GM15510 (cell line): ENCODE results near the gene PELI2.

ENCODE experiments used
- POLR2A ChIP-seq: IDR thresholded peaks from 3 replicates; pipeline ENCODE4 v1.6.1; 2011; ENCODE audit warnings: borderline replicate concordance; ENCODE audit not compliant: insufficient read length; ENCODE audit errors: extremely low read depth

The PELI2 gene

DNA sequence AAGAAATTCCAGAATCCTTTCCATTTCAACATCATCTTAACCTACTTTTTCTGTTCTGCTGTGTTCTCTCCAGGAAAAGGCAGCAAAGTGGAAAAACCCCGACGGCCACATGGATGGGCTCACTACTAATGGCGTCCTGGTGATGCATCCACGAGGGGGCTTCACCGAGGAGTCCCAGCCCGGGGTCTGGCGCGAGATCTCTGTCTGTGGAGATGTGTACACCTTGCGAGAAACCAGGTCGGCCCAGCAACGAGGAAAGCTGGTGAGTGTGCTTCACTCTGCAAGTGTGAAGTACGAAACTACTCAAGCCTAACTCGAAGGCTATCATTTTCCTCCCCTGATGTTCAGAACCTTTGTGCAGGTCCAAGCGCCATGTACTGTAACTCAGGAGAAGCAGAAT lies 172.0 kb downstream of the PELI2 start:
- TF ChIP-seq POLR2A = no peak

DNA sequence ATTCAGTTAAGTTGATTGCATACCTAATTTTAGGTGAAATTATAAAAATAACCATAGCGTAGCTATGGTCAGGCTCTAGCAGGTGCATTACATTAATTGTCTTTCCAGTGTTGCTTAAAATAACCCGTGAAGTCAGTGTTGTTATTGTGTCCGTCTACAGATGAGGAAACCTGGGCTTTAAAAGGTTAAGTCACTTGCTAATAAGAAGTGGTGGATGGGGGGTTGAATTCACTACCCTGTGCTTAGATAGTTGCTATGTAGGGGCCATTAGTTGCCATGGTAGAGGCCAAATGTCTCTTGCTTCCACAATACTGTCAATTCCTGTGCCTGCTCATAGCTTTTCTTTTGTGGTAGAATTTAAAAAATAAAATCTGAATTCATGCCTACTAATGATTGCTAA lies 174.8 kb downstream of the PELI2 start:
- no peak for TF ChIP-seq POLR2A

DNA sequence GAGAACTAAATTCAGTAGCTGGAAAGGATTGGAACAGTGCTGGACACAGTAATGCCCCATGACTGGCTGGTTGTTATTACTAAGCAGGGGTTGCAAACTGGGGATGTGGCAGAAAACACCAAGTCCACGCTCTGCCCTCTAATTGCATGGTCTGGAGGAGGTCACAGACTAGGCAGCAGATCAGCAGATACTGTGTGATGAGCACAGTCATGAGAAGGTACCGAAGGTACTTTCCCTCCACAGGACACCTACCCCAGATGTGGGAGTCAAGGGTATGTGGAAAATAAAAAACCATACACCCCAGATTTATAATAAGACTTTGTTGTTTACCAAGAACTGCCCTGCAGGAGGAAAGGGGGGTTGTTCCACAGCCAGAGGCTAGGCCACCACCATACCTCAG lies 175.3 kb downstream of the PELI2 start:
- no peak for TF ChIP-seq POLR2A

DNA sequence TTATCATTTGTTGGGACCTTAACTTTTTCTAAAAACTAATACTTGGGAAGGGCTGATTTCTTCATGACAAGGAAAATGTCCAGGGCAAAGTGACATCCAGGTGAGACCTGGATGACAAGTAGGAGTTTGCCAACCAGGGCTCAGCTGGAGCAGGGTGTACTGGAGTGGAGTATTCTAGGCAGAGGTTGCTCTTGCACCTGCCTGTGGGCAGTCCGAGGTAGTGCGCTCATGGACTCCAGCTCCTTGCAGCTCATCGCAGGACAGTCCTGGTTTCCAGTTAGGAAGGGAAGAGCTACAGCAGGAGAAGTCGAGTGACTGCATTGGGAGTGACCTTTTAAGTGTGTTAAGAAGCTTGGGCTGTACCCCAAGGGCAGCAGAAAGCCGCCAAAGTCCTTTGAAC lies 175.9 kb downstream of the PELI2 start:
- TF ChIP-seq POLR2A = no peak

DNA sequence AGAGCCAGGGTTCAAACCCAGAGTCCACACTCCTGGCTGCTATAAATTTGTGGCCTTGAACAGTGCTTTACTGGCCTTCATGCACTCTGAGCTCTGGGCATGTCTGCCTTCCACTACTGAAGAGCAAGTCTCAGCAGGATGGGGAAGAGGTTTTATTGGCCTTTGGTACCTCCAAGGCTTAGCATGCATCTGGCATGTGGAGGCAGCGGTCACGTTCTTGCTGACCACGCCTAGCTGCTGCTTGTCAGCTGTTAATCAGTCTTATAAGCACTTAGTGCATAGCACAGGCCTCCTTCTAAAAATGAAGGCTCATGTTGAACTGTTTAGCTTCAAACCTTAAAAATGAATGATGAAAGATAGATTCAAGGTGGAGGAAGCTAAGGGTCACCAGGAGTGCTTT lies 177.5 kb downstream of the PELI2 start:
- TF ChIP-seq POLR2A = no peak

DNA sequence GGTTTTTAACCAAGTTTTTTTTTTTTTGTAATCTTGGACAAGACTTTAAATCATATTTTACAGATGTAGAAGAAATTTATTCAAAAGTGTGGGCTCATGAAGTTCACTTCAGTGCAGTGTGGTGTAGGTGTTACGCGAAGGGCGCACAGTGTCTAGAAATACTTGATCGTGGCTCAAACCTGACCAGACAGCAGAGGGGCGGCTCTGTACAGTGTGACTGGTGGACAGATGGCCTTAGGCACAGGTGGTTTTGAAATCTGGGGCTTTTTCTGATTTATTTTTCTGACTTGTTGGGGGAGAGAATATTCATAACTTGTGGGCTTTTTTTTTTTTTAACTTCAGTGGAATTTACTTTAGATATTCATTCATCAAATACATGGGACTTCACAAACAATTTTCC lies 179.2 kb downstream of the PELI2 start:
- TF ChIP-seq POLR2A = no peak

DNA sequence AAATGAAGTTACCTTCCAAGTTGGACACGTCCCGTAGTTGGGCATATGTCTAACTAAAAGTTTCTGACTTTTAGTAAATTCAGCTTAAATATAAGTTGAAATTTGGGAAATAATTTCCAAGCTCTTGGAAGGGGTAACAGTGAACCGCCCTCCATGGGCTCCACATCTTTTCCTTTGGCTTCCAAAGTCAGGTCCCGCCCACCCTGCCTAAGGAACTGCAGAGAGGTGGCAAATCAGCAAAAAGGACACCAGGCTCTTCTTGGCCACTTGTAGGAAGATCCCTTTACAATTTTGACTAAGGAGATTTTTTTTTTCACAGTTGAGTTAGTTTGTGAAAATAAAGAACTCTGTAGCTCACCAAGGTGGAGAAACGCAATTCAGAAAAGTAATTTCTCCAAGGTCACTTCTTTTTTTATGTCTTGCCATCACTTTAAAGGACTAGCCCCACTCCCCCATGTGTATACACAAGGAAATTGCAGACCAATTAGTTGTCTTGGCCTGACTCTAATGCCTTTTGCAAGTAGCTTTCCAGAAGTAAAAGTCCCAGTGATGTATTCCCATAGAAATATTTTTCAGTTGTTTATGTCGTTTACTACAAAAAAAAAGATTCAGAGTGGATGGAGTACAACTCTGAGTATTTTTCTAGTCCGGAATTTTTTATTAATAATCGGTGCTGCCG lies 181.2 kb downstream of the PELI2 start:
- no peak for TF ChIP-seq POLR2A

DNA sequence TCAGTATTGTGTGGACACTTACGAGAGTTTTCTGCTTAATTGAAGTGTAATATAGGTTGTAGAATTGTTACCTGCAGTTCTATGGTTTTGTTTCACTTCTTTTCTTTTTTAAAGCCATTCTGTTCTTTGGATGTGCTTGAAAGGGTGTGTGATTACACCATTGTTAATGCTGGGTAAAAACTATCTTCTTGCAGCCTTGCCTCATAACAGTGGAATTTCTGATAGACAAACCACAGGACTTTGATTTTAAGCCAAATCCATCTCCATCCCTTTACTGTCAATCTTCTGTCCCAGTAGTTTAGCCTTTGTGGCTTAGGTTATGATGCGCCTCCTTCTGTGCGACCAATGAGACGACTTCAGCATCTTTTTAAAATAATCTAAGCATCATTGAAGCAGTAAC lies 182.3 kb downstream of the PELI2 start:
- no peak for TF ChIP-seq POLR2A

DNA sequence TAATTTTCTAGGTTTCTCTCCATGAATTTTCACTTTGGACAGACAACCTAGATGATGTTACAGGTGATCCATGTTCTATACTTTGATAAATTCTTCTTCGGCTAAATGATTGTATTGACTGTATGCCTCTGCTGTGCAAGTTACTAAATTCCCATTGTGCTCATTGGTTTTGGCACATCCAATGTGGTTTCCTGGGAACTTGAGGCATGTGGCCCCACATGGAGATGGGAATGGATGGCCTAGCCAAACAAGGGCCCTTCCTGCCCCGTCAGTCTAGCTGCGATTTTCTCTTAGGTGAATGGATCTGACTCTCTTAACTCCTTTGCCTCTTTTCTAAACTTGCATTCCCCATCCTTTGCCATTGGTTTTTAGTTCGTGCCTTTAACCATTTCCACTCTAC lies 186.2 kb downstream of the PELI2 start:
- TF ChIP-seq POLR2A = no peak

DNA sequence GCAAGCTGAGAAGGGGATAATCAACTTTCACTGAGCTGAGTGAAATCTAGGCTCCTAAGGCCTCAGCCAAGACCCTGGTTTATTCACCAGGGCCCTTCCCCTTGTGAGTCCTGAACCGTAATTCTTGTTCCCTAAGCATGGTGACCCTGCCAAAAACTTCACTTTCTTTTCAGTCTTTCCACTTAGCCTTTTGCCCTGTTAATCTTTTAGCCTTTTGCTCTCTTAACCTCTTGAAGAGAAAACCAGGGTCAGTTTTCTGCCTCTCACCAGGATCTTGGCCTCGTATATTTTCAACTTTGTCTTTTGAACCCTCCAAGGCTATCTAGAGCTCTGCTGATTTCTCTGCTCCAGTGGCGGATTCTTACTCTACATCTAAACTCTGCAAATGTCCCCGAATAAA lies 191.0 kb downstream of the PELI2 start:
- no peak for TF ChIP-seq POLR2A

DNA sequence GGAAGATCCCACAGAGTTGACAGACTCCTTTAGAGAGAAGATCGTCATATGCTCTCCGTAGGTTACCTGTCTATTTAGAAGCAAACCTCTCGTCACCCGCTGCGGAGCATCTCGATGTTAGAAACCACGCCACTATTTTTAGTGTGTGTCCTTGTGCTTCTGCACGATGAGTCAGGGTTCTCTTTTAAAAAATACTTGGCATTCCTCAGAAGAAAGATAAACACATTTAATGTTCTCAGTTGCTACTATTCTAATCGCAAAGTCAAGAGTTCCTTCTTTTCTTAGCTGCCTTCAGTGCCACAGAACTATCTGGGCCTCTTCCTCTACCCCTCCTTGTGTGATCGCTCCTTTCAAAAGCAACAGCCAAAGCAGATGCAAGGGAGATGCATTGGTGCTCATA lies 192.4 kb downstream of the PELI2 start:
- TF ChIP-seq POLR2A = no peak

DNA sequence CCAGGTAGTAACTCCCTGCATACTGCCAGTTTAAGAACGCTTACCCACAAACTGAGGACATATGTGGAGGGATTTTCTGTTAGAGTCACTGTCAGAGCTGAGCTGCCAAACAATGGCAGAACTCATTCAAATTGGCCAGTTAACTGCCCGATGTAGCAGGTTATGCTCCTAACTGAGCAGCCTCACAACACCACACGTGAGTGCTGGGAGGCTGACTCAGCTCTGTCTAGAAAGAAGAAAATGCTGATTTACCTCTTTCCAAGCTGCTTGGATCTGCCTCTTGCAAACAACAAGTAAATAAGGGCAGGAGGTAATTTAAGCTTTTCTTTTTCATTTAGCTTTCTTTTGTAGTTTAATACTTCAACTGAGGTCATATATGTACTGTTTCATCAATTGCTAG lies 195.6 kb downstream of the PELI2 start:
- no peak for TF ChIP-seq POLR2A

DNA sequence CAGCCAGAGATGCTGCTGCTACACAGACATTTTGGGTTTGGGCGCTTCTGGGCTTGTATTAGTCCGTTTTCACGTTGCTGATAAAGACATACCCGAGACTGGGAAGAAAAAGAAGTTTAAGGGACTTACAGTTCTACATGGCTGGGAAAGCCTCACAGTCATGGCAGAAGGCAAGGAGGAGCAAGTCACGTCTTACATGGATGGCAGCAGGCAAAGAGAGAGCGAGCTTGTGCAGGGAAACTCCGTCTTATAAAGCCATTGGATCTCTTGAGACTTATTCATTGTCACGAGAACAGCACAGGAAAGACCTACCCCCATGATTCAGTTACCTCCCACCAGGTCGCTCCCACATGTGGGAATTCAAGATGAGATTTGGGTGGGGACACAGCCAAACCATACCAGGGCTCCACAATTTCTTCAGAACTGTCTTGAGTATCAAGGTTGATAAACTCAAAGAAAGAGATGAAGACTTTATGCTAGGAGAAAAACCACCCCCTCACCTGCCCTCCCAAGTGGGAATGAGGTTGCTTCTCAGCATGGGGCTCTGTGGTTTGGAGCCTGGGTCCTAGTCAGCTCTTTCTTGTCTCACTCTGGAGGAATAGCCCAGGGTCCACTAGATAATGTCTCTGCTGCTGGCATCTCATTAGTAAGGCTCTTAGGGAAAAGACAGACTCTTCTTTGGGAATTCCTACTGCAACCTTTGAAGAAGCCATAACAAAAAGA lies 200.3 kb downstream of the PELI2 start:
- TF ChIP-seq POLR2A = no peak

DNA sequence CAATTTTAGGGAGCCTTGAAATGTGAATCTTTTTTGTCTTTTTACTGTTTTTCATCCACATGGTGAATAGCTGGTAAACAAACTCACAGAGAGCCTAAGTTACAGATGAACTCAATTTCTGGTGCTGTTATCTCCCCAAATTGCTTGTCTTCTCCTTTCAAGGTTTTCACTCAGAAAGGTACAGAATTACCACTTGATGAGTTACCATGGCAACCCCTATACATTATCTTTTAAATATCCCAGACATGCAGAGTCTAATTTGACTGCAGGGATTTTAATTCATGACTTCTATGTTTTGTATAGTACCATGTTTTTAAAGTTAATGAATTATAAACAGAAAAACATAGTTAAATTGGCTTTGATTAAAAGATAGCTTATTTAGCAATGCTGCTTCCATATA lies 203.7 kb downstream of the PELI2 start:
- TF ChIP-seq POLR2A = no peak

DNA sequence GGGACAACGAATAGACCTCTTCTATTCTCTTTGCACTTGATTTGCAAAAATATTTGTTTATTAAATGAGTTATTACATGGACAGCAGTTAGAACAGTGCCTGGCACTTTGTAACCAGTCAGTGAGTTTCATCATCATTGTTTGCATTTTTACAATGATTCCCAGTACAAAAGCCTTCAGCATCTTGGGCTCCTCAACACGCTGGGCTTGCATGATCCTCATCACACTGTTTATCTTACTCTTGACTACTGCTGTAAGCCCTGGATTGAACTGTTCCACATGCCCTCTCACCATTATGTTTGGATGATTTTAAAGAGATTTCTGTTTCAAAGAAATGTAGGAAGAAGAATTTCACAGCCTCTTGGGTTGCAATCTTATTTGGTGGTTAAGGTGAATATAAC lies 204.3 kb downstream of the PELI2 start:
- TF ChIP-seq POLR2A = no peak

DNA sequence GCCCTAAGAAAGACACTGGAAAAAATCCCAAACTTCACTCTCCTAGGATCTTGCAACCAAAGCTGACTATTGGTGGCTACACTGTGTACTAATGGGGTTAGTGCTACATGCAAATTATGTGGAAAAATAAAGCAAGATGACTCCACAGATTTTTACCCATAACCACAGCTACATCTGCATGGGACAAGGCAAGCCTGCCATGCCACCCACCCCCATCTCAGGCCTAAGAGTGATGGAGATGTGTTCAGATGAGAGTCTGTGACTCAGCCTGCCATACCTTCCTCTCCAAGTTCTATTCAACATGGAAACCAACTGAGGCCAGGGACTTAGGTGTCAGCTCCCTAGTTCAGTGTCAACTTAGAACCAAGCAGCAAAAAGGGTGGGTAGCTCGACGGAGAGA lies 206.2 kb downstream of the PELI2 start:
- TF ChIP-seq POLR2A = no peak
